Uterine smooth muscle cell (primary cell): Measurements from ENCODE around the gene MC2R. TPM values are rescaled to one million over a fixed set of nuclear protein-coding genes. Genes with fewer than 3 reads are reported as not detected.

ENCODE experiments used
- total RNA-seq: library from RNA; depleted of rRNA; stranded (reverse); fragments of >200 nt; gene quantifications from 2 replicates; pipeline ENCODE4 v1.2.3, GENCODE V29; 2014

MC2R gene
- not detected in 2 replicates for total RNA-seq

GRCh38 chr18:13915391-13915790, at the start of gene MC2R:
MC2R (minus strand) TSS chr18:13915536; CDS start chr18:13885518, 30,018 bp downstream.

Other genes starting within 250 kb of the MC2R start
- gene FAM210A, start 189.0 kb downstream of the MC2R start, total RNA-seq: 22.6 and 23.6 TPM in 2 replicates
- 31.9 and 34.6 TPM in 2 replicates for gene RNMT, start 188.9 kb downstream of the MC2R start, total RNA-seq
- gene MC5R, start 91.4 kb downstream of the MC2R start, total RNA-seq: not detected in 2 replicates
- gene ZNF519, start 216.9 kb upstream of the MC2R start, total RNA-seq: 3.7 and 6.4 TPM in 2 replicates